ENCODE results near the gene ACP1.

The ACP1 gene

GRCh38 chr2:254241-254640 lies 10.5 kb upstream of the ACP1 start:
- H3K27me3 ChIP-seq (ENCODE audit: control insufficient read depth, insufficient read depth, low read length, poor library complexity, severe bottlenecking), result no peaks in the 10 kb centered on the region
- WGBS, 2 experiments, result 91 to 94% methylated on average over 7 of the region's 7 CpGs
- H3K27ac ChIP-seq (ENCODE audit: insufficient read depth, low read depth, low read length, poor library complexity, severe bottlenecking), result no peak overlapping the region
- H3K4me3 ChIP-seq (ENCODE audit: insufficient read depth, low read depth, low read length), result no peak overlapping the region
- no peaks in the 10 kb centered on the region for H3K4me1 ChIP-seq (ENCODE audit: control insufficient read depth, insufficient read depth, low read length)
- no peaks in the 10 kb centered on the region for H3K36me3 ChIP-seq (ENCODE audit: control insufficient read depth, insufficient read depth, low read length)
- no peaks in the 10 kb centered on the region for H3K9me3 ChIP-seq (ENCODE audit: control insufficient read depth, low read length)

GRCh38 chr2:255195-255594 lies 9.6 kb upstream of the ACP1 start:
- 85 to 96% methylated on average over 2 of the region's 2 CpGs for WGBS, 2 experiments
- no peaks in the 10 kb centered on the region for H3K9me3 ChIP-seq (ENCODE audit: control insufficient read depth, low read length)
- no peak overlapping the region for H3K27ac ChIP-seq (ENCODE audit: insufficient read depth, low read depth, low read length, poor library complexity, severe bottlenecking)

GRCh38 chr2:256094-256493 lies 8.7 kb upstream of the ACP1 start:
- no peaks in the 10 kb centered on the region for H3K36me3 ChIP-seq (ENCODE audit: control insufficient read depth, insufficient read depth, low read length)
- H3K4me3 ChIP-seq (ENCODE audit: insufficient read depth, low read depth, low read length), result no peak overlapping the region
- no peaks in the 10 kb centered on the region for H3K4me1 ChIP-seq (ENCODE audit: control insufficient read depth, insufficient read depth, low read length)
- no peaks in the 10 kb centered on the region for H3K9me3 ChIP-seq (ENCODE audit: control insufficient read depth, low read length)
- no peaks in the 10 kb centered on the region for H3K27me3 ChIP-seq (ENCODE audit: control insufficient read depth, insufficient read depth, low read length, poor library complexity, severe bottlenecking)
- WGBS, 2 experiments, result 78 to 84% methylated on average over 3 of the region's 3 CpGs
- H3K27ac ChIP-seq (ENCODE audit: insufficient read depth, low read depth, low read length, poor library complexity, severe bottlenecking), result no peak overlapping the region

More at GRCh38 chr2:255195-255594, 9.6 kb upstream of the ACP1 start:
- no peaks in the 10 kb centered on the region for H3K27me3 ChIP-seq (ENCODE audit: control insufficient read depth, insufficient read depth, low read length, poor library complexity, severe bottlenecking)
- no peaks in the 10 kb centered on the region for H3K4me1 ChIP-seq (ENCODE audit: control insufficient read depth, insufficient read depth, low read length)
- no peaks in the 10 kb centered on the region for H3K36me3 ChIP-seq (ENCODE audit: control insufficient read depth, insufficient read depth, low read length)
- H3K4me3 ChIP-seq (ENCODE audit: insufficient read depth, low read depth, low read length), result no peak overlapping the region

- H3K9me3 ChIP-seq (ENCODE audit: control insufficient read depth, low read length), result no peaks in the 10 kb centered on the region
- no peaks in the 10 kb centered on the region for H3K4me1 ChIP-seq (ENCODE audit: control insufficient read depth, insufficient read depth, low read length)
- no peaks in the 10 kb centered on the region for H3K27me3 ChIP-seq (ENCODE audit: control insufficient read depth, insufficient read depth, low read length, poor library complexity, severe bottlenecking)
- H3K4me3 ChIP-seq (ENCODE audit: insufficient read depth, low read depth, low read length), result no peak overlapping the region
- no peaks in the 10 kb centered on the region for H3K36me3 ChIP-seq (ENCODE audit: control insufficient read depth, insufficient read depth, low read length)
- 86% methylated on average over 3 of the region's 3 CpGs for WGBS, 2 experiments
- no peak overlapping the region for H3K27ac ChIP-seq (ENCODE audit: insufficient read depth, low read depth, low read length, poor library complexity, severe bottlenecking)
These were observed 7.3 kb upstream of the ACP1 start for GRCh38 chr2:257429-257828.

- Histone ChIP-seq H3K4me3 (ENCODE audit: insufficient read depth, low read depth, low read length) (no peak overlapping the region), H3K9me3 (ENCODE audit: control insufficient read depth, low read length) (no peaks in the 10 kb centered on the region), H3K27ac (ENCODE audit: insufficient read depth, low read depth, low read length, poor library complexity, severe bottlenecking) (no peak overlapping the region), H3K4me1 (ENCODE audit: control insufficient read depth, insufficient read depth, low read length) (no peaks in the 10 kb centered on the region), H3K36me3 (ENCODE audit: control insufficient read depth, insufficient read depth, low read length) (no peaks in the 10 kb centered on the region), H3K27me3 (ENCODE audit: control insufficient read depth, insufficient read depth, low read length, poor library complexity, severe bottlenecking) (peaks cover under 1% of the 10 kb centered on the region)
- 82 to 94% methylated on average over 2 of the region's 2 CpGs for WGBS, 2 experiments
These were observed 6.9 kb upstream of the ACP1 start for GRCh38 chr2:257842-258241.

GRCh38 chr2:258933-259332 lies 5.8 kb upstream of the ACP1 start:
- H3K9me3 ChIP-seq (ENCODE audit: control insufficient read depth, low read length), result no peaks in the 10 kb centered on the region
- peaks cover 12% of the 10 kb centered on the region for H3K27me3 ChIP-seq (ENCODE audit: control insufficient read depth, insufficient read depth, low read length, poor library complexity, severe bottlenecking)
- no peak overlapping the region for H3K4me3 ChIP-seq (ENCODE audit: insufficient read depth, low read depth, low read length)
- H3K36me3 ChIP-seq (ENCODE audit: control insufficient read depth, insufficient read depth, low read length), result no peaks in the 10 kb centered on the region
- no peak overlapping the region for H3K27ac ChIP-seq (ENCODE audit: insufficient read depth, low read depth, low read length, poor library complexity, severe bottlenecking)
- WGBS, 2 experiments, result 95 to 97% methylated on average over 3 of the region's 3 CpGs
- H3K4me1 ChIP-seq (ENCODE audit: control insufficient read depth, insufficient read depth, low read length), result no peaks in the 10 kb centered on the region

GRCh38 chr2:259789-260331 lies 4.9 kb upstream of the ACP1 start:
- H3K36me3 ChIP-seq (ENCODE audit: control insufficient read depth, insufficient read depth, low read length), result no peaks in the 10 kb centered on the region
- H3K27me3 ChIP-seq (ENCODE audit: control insufficient read depth, insufficient read depth, low read length, poor library complexity, severe bottlenecking), result peaks cover 16% of the 10 kb centered on the region
- H3K9me3 ChIP-seq (ENCODE audit: control insufficient read depth, low read length), result no peaks in the 10 kb centered on the region
- H3K4me3 ChIP-seq (ENCODE audit: insufficient read depth, low read depth, low read length), result no peak overlapping the region
- H3K4me1 ChIP-seq (ENCODE audit: control insufficient read depth, insufficient read depth, low read length), result no peaks in the 10 kb centered on the region
- no CpG with 5 or more reads among the region's 2 CpGs for WGBS, 2 experiments
- no peak overlapping the region for H3K27ac ChIP-seq (ENCODE audit: insufficient read depth, low read depth, low read length, poor library complexity, severe bottlenecking)

- Histone ChIP-seq H3K4me3 (ENCODE audit: insufficient read depth, low read depth, low read length) (no peak overlapping the region), H3K36me3 (ENCODE audit: control insufficient read depth, insufficient read depth, low read length) (no peaks in the 10 kb centered on the region), H3K9me3 (ENCODE audit: control insufficient read depth, low read length) (no peaks in the 10 kb centered on the region), H3K27ac (ENCODE audit: insufficient read depth, low read depth, low read length, poor library complexity, severe bottlenecking) (no peak overlapping the region), H3K27me3 (ENCODE audit: control insufficient read depth, insufficient read depth, low read length, poor library complexity, severe bottlenecking) (peaks cover 16% of the 10 kb centered on the region), H3K4me1 (ENCODE audit: control insufficient read depth, insufficient read depth, low read length) (peaks cover 1% of the 10 kb centered on the region)
- WGBS, 2 experiments, result 76 to 77% methylated on average over 6 of the region's 6 CpGs
These were observed 4.1 kb upstream of the ACP1 start for GRCh38 chr2:260507-261161.

- H3K9me3 ChIP-seq (ENCODE audit: control insufficient read depth, low read length), result no peaks in the 10 kb centered on the region
- H3K4me3 ChIP-seq (ENCODE audit: insufficient read depth, low read depth, low read length), result no peak overlapping the region
- no peaks in the 10 kb centered on the region for H3K36me3 ChIP-seq (ENCODE audit: control insufficient read depth, insufficient read depth, low read length)
- peaks cover 6% of the 10 kb centered on the region for H3K4me1 ChIP-seq (ENCODE audit: control insufficient read depth, insufficient read depth, low read length)
- 75 to 87% methylated on average over 3 of the region's 3 CpGs for WGBS, 2 experiments
- peaks cover 16% of the 10 kb centered on the region for H3K27me3 ChIP-seq (ENCODE audit: control insufficient read depth, insufficient read depth, low read length, poor library complexity, severe bottlenecking)
- no peak overlapping the region for H3K27ac ChIP-seq (ENCODE audit: insufficient read depth, low read depth, low read length, poor library complexity, severe bottlenecking)
These were observed 2.6 kb upstream of the ACP1 start for GRCh38 chr2:262117-262516.

- no peaks in the 10 kb centered on the region for H3K36me3 ChIP-seq (ENCODE audit: control insufficient read depth, insufficient read depth, low read length)
- no peaks in the 10 kb centered on the region for H3K9me3 ChIP-seq (ENCODE audit: control insufficient read depth, low read length)
- H3K27me3 ChIP-seq (ENCODE audit: control insufficient read depth, insufficient read depth, low read length, poor library complexity, severe bottlenecking), result peaks cover 16% of the 10 kb centered on the region
- no peak overlapping the region for H3K27ac ChIP-seq (ENCODE audit: insufficient read depth, low read depth, low read length, poor library complexity, severe bottlenecking)
- WGBS, 2 experiments, result 71 to 76% methylated on average over 42 of the region's 42 CpGs
- H3K4me1 ChIP-seq (ENCODE audit: control insufficient read depth, insufficient read depth, low read length), result peaks cover 6% of the 10 kb centered on the region
- peak overlapping the region; percentile 76 for H3K4me3 ChIP-seq (ENCODE audit: insufficient read depth, low read depth, low read length)
These were observed 1.6 kb upstream of the ACP1 start for GRCh38 chr2:263022-263738.

Data from ectodermal cell (in vitro differentiated cells).